Lung (tissue), 12 donors: ENCODE results near the gene UNC5B. TPM values are rescaled to one million over a fixed set of nuclear protein-coding genes. Genes with fewer than 3 reads are reported as not detected.
A peak's percentile ranks its signal among the peaks of the same experiment; 100 is the strongest.

Experiments
- ATAC-seq: fragments of 200-7000 bp; cut with Tn5 transposase; one replicate; pipeline ENCODE4 v1.9.1; 2020; ENCODE audit warnings: moderate number of reproducible peaks; ENCODE audit not compliant: insufficient read depth, low FRiP score
- DNase-seq, 3 donors: peaks; one replicate each; pipeline ENCODE4 v3.0.0-alpha.2; 2013 to 2017
- H3K27ac ChIP-seq, 2 donors: one replicate each; pipeline ENCODE4 v1.5.1; 2013; ENCODE audit warnings: mild to moderate bottlenecking in 2 of 2, moderate library complexity in 2 of 2, control low read depth in 1 of 2, inconsistent platforms in 1 of 2, low read depth in 1 of 2, low read length in 1 of 2
- H3K27me3 ChIP-seq, 3 donors: one replicate each; pipeline ENCODE4 v1.5.1; 2013; ENCODE audit warnings: low read length in 2 of 3; ENCODE audit not compliant: control insufficient read depth in 3 of 3, insufficient read depth in 3 of 3
- H3K36me3 ChIP-seq, 4 donors: one replicate each; pipeline ENCODE4 v1.5.1; 2013; ENCODE audit warnings: low read length in 4 of 4, mild to moderate bottlenecking in 1 of 4, moderate library complexity in 1 of 4; ENCODE audit not compliant: control insufficient read depth in 4 of 4, insufficient read depth in 4 of 4
- H3K4me1 ChIP-seq, 5 donors: one replicate each; pipeline ENCODE4 v1.5.1; 2013; ENCODE audit warnings: low read length in 5 of 5, mild to moderate bottlenecking in 2 of 5, moderate library complexity in 1 of 5; ENCODE audit not compliant: control insufficient read depth in 5 of 5, insufficient read depth in 5 of 5
- H3K4me3 ChIP-seq: one replicate; pipeline ENCODE4 v1.5.1; 2013; ENCODE audit warnings: mild to moderate bottlenecking, control low read depth, moderate library complexity
- H3K9ac ChIP-seq, 2 donors: one replicate each; pipeline ENCODE4 v1.5.1; 2013; ENCODE audit warnings: low read length in 2 of 2, control low read depth in 1 of 2; ENCODE audit not compliant: insufficient read depth in 1 of 2
- H3K9me3 ChIP-seq, 4 donors: one replicate each; pipeline ENCODE4 v1.5.1; 2013; ENCODE audit warnings: low read length in 3 of 4, mild to moderate bottlenecking in 1 of 4, moderate library complexity in 1 of 4; ENCODE audit not compliant: control insufficient read depth in 4 of 4, insufficient read depth in 3 of 4
- WGBS, 2 donors: extraction: QIAGEN DNeasy Blood & Tissue Kit; methylation state at CpG; one replicate each; pipeline ENCODE4 v1.1.7; 2013; 5-methylcytosine and 5-hydroxymethylcytosine counted together
- polyA plus RNA-seq, 2 donors: library from polyadenylated mRNA; stranded (reverse); fragments of 200-250 nt; gene quantifications; one replicate each; pipeline ENCODE4 v1.2.1, GENCODE V29; 2013
- total RNA-seq, 2 donors: library from RNA; depleted of rRNA in 1 of 2; stranded (reverse); fragments of >200 nt in 1 of 2; gene quantifications; one replicate each; pipeline ENCODE4 v1.2.1, GENCODE V29; 2014 to 2021
- TF ChIP-seq, protein P1 (sequence below): IDR thresholded peaks from 2 replicates; pipeline ENCODE4 v1.5.1; 2012; ENCODE audit warnings: mild to moderate bottlenecking; ENCODE audit errors: control extremely low read depth, extremely low read depth
- donor health status: control.
- donor health status: control.
- donor health status: Bipolar disorder and iron deficiency.
- donor health status: healthy.
- donor health status: DM: yes; HTN: yes; CAD: no.

The UNC5B gene
- total and polyA plus RNA-seq, 4 donors, result 4.4 to 23.8 (median 8.3) TPM

DNA sequence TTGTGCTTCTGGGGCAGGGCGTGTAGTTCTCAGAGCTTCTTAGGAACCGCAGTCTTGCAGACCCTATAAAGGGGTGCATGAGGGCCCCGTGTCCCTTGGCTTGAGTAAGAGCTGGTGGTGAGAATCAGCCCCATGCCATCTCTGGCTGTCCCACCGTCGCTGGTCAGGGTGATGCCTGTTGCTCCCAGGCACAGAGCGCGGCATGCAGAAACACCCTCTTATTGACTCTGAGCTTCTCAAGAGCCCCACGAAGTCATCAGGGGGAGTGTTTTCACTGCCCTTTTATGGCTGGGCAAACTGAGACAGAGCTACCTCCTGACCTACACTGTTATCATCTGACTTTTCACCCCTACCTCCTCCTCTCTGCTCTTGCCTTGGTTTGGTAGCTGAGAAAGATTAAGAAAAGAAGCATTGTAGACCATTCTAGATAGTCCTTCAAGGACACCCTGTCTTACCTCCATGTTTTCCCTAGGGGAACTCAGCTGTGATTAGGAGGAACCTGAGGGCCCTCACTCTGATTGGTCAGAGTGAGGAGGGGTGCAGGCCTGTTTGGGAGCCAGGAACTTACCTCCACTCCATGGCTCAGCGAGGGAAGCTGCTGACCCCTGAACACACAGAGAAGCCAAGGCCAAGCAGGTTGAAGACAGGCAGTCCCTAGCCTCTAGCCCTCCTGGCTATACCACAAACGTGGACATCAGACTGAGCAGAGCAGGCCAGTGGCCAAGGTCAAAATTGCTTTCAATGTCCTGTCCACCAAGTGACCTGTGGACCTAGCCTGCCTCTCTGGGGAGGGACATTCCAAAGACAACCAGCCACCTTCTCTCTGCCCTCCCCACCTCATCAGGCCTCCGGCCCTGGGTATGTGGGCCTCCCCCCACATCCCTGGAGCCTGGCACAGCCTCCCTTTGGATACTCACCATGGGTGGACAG, 17.6 kb downstream of the UNC5B start:
- DNase-seq (no peak), ATAC-seq (no peak)
- Histone ChIP-seq H3K36me3 (peaks cover 0 to 3% (median 0%) of the 10 kb centered on the region in 4 donors), H3K9ac (no peak overlapping the region), H3K4me1 (peaks cover 29 to 69% (median 34%) of the 10 kb centered on the region in 5 donors), H3K27me3 (no peaks in the 10 kb centered on the region), H3K9me3 (no peaks in the 10 kb centered on the region), H3K4me3 (no peak overlapping the region), H3K27ac (peak overlapping the region in 1 of 2 donors; percentile 1)
- TF ChIP-seq, protein P1, sequence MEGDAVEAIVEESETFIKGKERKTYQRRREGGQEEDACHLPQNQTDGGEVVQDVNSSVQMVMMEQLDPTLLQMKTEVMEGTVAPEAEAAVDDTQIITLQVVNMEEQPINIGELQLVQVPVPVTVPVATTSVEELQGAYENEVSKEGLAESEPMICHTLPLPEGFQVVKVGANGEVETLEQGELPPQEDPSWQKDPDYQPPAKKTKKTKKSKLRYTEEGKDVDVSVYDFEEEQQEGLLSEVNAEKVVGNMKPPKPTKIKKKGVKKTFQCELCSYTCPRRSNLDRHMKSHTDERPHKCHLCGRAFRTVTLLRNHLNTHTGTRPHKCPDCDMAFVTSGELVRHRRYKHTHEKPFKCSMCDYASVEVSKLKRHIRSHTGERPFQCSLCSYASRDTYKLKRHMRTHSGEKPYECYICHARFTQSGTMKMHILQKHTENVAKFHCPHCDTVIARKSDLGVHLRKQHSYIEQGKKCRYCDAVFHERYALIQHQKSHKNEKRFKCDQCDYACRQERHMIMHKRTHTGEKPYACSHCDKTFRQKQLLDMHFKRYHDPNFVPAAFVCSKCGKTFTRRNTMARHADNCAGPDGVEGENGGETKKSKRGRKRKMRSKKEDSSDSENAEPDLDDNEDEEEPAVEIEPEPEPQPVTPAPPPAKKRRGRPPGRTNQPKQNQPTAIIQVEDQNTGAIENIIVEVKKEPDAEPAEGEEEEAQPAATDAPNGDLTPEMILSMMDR, result no peak
- 72 to 82% methylated on average over 11 of the region's 11 CpGs for WGBS, 2 donors

DNA sequence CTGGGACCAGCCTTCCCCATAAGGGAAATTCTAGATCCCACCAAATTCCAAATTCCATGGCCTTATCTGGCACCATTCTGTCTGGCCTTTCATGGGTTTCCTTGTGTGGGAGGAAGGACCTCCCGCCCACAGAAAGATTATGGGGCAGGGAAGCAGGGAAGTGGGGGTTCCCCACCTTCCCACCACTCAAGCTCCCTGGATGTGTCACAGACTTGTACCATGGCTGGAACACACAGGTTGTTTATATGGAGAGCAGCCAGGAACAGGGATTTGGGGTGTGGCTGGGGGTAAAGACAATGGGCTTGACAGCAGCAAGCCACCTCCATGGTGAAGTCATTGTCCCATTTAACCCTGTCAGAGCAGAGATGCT, 18.3 kb downstream of the UNC5B start:
- Histone ChIP-seq H3K27ac (no peak overlapping the region), H3K9me3 (no peaks in the 10 kb centered on the region), H3K4me1 (peaks cover 29 to 75% (median 38%) of the 10 kb centered on the region in 5 donors), H3K36me3 (peaks cover 0 to 1% (median 0%) of the 10 kb centered on the region in 4 donors), H3K4me3 (no peak overlapping the region), H3K9ac (no peak overlapping the region), H3K27me3 (no peaks in the 10 kb centered on the region)
- TF ChIP-seq, protein P1, result no peak
- no peak for DNase-seq
- ATAC-seq, result no peak
- WGBS, 2 donors, result 78 to 80% methylated on average over 1 of the region's 1 CpG

DNA sequence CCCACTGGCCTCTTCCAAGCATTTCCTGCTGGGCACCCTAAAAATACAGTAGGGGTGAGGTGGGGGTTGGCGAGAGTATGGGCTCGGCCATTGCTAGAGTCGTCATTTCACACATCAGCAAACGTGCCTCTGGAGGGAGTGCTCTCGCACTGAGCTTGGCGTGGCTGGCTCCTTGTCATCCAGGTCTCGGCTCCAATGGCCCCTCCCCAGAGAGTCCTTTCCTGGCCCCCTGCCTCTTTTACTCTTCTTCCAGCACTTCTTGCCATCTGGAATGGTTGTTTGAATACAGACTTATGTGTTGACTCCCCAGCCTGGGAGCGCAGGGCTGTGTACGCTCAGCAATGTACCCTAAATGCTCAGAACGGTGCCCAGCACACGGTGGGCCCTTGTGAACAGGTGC, 18.8 kb downstream of the UNC5B start:
- Histone ChIP-seq H3K4me3 (no peak overlapping the region), H3K27ac (no peak overlapping the region), H3K27me3 (no peaks in the 10 kb centered on the region), H3K36me3 (no peaks in the 10 kb centered on the region), H3K4me1 (peaks cover 34 to 81% (median 44%) of the 10 kb centered on the region in 5 donors), H3K9ac (no peak overlapping the region), H3K9me3 (no peaks in the 10 kb centered on the region)
- WGBS, 2 donors, result 92 to 93% methylated on average over 11 of the region's 11 CpGs
- DNase-seq (no peak), ATAC-seq (no peak)
- TF ChIP-seq, protein P1, result no peak
